Fibroblast of villous mesenchyme (primary cell): ENCODE measurements around the gene TNFAIP8. TPM values are rescaled to one million over a fixed set of nuclear protein-coding genes. Genes with fewer than 3 reads are reported as not detected.

ENCODE experiments used
- DNase-seq: peaks from one replicate; pipeline ENCODE4 v3.0.0-alpha.2; 2010; ENCODE audit warnings: low read depth
- H3K4me3 ChIP-seq: 2 replicates; pipeline ENCODE4 v1.5.1; 2011; ENCODE audit warnings: low read depth, mild to moderate bottlenecking, low read length
- total RNA-seq: library from RNA; depleted of rRNA; stranded (reverse); fragments of >200 nt; gene quantifications from 2 replicates; pipeline ENCODE4 v1.2.3, GENCODE V29; 2012
- TF ChIP-seq, protein P1 (sequence below): IDR thresholded peaks from 2 replicates; pipeline ENCODE4 v1.5.1; 2012; ENCODE audit warnings: low read depth, mild to moderate bottlenecking, low read length; ENCODE audit not compliant: insufficient read depth

The TNFAIP8 gene
- total RNA-seq, 1 donor, result 12.1 TPM

GRCh38 chr5:119327018-119327417, 28.8 kb upstream of the TNFAIP8 start:
- H3K4me3 ChIP-seq, result no peak overlapping the region
- TF ChIP-seq, protein P1, sequence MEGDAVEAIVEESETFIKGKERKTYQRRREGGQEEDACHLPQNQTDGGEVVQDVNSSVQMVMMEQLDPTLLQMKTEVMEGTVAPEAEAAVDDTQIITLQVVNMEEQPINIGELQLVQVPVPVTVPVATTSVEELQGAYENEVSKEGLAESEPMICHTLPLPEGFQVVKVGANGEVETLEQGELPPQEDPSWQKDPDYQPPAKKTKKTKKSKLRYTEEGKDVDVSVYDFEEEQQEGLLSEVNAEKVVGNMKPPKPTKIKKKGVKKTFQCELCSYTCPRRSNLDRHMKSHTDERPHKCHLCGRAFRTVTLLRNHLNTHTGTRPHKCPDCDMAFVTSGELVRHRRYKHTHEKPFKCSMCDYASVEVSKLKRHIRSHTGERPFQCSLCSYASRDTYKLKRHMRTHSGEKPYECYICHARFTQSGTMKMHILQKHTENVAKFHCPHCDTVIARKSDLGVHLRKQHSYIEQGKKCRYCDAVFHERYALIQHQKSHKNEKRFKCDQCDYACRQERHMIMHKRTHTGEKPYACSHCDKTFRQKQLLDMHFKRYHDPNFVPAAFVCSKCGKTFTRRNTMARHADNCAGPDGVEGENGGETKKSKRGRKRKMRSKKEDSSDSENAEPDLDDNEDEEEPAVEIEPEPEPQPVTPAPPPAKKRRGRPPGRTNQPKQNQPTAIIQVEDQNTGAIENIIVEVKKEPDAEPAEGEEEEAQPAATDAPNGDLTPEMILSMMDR, result no peak
- no peak for DNase-seq

DNA sequence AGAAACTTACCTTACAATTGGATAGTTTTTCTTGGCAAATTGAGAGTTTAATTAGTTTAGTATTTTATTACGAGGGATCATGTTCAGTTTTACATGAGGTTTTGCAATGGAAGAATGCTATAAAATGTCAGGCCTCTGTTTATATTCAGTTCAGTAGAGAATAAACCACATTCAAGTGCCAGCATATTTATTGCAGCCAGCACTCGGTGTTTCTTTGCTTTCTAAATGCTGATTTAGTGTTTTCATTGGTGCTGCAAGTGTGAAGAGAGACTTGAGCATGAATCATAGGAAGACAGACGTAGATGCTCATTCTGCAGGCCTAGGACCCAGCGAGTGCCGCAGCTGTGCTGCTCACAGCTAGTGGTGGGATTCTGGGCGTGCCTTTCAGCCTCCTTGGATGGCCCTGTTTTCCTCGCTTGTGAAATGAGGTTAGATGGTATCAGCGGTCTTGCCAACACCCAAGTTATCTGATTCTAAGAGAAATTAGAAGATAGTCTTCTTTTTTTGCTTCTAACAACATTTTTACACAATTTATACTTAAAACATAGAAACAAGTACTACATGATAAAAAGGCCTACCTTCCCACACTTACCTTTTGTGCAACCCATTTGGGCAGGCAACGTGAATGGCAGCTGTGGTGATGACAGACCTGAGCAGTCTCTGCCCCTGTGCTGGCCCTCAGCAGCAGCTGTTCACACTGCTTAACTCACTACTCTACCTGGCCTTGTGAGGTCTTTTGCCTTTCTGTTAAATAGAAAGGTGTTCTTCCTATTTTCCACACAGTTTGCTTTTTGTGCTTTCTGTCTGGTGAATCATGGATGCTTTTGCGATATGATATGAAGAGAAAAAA, 26.8 kb upstream of the TNFAIP8 start:
- TF ChIP-seq, protein P1, result no peak
- DNase-seq, result peak; percentile 98
- H3K4me3 ChIP-seq, result no peak overlapping the region

DNA sequence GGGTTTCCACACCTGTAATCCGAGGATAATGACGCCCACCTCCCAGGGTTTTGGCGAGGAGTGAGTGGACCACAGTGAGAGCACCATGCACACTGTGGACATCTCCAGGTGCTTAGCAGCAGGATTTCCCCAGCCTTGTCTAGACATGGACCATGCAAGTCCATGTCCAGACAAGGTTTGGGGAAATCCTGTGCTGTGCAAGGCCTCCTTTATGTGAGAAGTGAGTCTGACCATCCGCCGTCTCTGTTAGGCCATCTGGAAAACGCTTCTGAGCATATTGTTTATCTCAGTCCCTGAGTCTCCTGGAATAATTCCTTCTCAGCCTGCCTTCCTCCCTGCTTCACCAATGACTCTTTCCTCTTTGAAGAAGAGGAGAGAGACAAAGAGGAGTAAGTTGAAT, 26.2 kb upstream of the TNFAIP8 start:
- TF ChIP-seq, protein P1, result no peak
- peak; percentile 88 for DNase-seq
- H3K4me3 ChIP-seq, result no peak overlapping the region

GRCh38 chr5:119330367-119331183, 25.2 kb upstream of the TNFAIP8 start:
- DNase-seq, result peak; percentile 38

GRCh38 chr5:119331566-119332095, 24.2 kb upstream of the TNFAIP8 start:
- H3K4me3 ChIP-seq, result no peak overlapping the region
- TF ChIP-seq, protein P1, result no peak
- no peak for DNase-seq

More at GRCh38 chr5:119330367-119331183, 25.2 kb upstream of the TNFAIP8 start:
- TF ChIP-seq, protein P1, result no peak
- no peak overlapping the region for H3K4me3 ChIP-seq

DNA sequence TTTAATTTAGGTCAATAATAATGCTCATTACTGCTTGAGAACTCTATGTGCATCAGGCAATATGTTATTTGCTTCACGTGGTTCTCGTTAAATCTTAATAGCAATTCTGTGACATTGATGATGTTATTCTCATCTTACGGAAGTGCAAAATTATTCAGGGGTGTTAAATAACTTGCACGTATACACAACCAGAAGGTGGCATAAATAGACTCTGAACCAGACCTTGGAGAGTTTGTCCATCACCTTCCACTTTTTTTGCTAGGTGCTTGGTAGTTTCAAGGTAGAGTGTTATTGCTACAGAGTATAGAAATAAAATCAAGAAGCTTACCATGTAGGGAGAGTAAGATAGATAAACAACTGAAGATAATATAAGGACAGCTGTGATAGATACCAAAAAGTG, 23.6 kb upstream of the TNFAIP8 start:
- TF ChIP-seq, protein P1, result no peak
- no peak overlapping the region for H3K4me3 ChIP-seq
- no peak for DNase-seq
